Activated T-cell treated with anti-CD3 and anti-CD28 coated beads, Interleukin-2, amount 50 U/mL, for 4 hours (primary cell): Measurements from ENCODE around the gene FAM131C. TPM values are rescaled to one million over a fixed set of nuclear protein-coding genes. Genes with fewer than 3 reads are reported as not detected.

Experiments used
- ATAC-seq, 2 donors: fragments of 200-7000 bp; cut with Tn5 transposase; one replicate each; pipeline ENCODE4 v1.10.0; 2021
- DNase-seq: peaks from one replicate; pipeline ENCODE4 v3.0.0-alpha.2; 2020
- H3K27me3 Mint-ChIP-seq: one replicate; pipeline ENCODE4 v1.8.0; 2021; ENCODE audit warnings: low read depth, mixed read lengths
- H3K36me3 Mint-ChIP-seq: one replicate; pipeline ENCODE4 v1.8.0; 2022; ENCODE audit warnings: mixed read lengths; ENCODE audit not compliant: insufficient read depth
- H3K4me1 Mint-ChIP-seq: one replicate; pipeline ENCODE4 v1.8.0; 2021; ENCODE audit warnings: low read depth, mixed read lengths
- H3K4me3 Mint-ChIP-seq: one replicate; pipeline ENCODE4 v1.8.0; 2021; ENCODE audit warnings: mild to moderate bottlenecking, moderate library complexity, mixed read lengths
- H3K9me3 Mint-ChIP-seq: one replicate; pipeline ENCODE4 v1.8.0; 2021; ENCODE audit warnings: mixed read lengths
- total RNA-seq, 3 donors: library from RNA; stranded (reverse); gene quantifications; one replicate each; pipeline ENCODE4 v1.2.1, GENCODE V29; 2021

FAM131C gene
- total RNA-seq, 3 donors from 2014 or later: 0.20 to 0.24 TPM; not detected in 1

DNA sequence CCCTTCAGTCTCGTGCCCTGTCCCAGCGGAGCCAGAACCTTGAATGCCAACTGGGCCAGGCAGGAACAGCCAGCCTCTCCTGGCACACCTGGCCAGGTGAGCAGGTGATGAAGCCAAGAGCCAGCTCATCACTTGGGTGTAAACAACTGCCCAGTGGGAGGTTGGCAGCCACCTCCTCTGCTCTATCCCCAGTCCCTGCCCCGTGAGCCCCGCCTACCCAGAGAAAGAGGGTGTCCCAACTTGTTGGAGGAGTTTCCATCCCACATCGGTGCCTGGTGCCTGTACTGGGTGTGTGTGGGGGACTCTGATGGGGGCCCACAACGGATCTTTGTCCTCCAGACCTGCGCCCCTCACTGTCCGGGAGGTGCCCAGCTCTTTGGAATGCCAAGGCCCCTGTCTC, 17.8 kb upstream of the FAM131C start:
- Mint-ChIP-seq H3K4me3 (no peak overlapping the region), H3K9me3 (no peaks in the 10 kb centered on the region), H3K4me1 (no peaks in the 10 kb centered on the region), H3K27me3 (peaks cover 11% of the 10 kb centered on the region), H3K36me3 (no peaks in the 10 kb centered on the region)
- no peak for DNase-seq
- ATAC-seq: no peak

- no peak overlapping the region for H3K4me3 Mint-ChIP-seq
- DNase-seq (no peak), ATAC-seq (no peak)
- no peaks in the 10 kb centered on the region for H3K36me3 Mint-ChIP-seq
- peaks cover 6% of the 10 kb centered on the region for H3K27me3 Mint-ChIP-seq
- no peaks in the 10 kb centered on the region for H3K4me1 Mint-ChIP-seq
- H3K9me3 Mint-ChIP-seq: no peaks in the 10 kb centered on the region
These were observed 16.8 kb upstream of the FAM131C start for GRCh38 chr1:16090076-16090826.

DNA sequence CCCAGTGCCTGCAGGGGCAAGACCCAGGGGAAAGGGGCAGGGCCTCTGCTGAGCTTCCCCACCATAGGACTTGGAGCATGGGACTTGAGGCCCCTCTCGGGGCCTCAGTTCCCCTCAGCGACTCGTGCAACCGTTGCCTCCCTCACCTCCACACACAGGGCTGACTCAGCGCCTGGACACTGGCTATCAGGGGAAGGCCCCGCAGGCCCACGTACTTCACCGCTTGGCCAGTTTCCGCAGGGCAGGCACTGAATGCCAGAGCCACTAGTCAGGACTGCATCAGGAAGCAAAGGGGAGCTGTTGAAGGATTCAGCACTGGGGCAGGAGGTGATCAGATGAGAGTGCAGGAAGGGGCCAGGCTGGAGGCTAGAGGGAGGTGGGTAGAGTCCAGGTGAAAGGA, 15.5 kb upstream of the FAM131C start:
- Mint-ChIP-seq H3K27me3 (peaks cover 6% of the 10 kb centered on the region), H3K9me3 (no peaks in the 10 kb centered on the region), H3K4me3 (no peak overlapping the region), H3K36me3 (no peaks in the 10 kb centered on the region), H3K4me1 (no peaks in the 10 kb centered on the region)
- no peak for DNase-seq
- ATAC-seq: no peak

DNA sequence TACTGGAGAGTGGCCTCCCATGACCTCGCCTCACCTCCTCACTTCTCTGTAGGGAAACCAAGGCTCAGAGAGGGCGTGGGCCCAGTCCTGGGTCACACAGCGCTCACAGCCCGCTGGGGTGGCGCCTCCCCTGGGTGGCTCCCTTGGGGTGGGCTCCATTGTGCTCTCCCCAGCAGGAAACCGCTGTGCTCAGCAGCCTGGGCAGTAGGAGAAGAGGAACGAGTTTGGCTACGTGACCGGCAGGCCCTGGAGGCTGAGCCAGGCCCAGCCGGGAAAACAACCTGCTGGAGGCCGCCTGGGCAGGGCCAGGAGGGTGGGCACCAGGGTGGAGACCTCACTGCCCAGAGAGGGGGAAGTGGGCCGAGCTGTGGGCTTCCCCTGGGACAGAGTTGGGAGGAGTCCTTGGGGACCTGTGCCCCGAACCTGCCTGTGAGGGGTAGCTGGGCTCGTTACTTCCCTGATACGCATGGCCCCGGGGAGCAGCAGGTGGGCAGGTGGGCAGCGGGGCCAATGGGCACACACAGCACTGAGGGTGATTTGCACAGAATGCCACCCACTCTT, 15.0 kb upstream of the FAM131C start:
- Mint-ChIP-seq H3K4me3 (no peak overlapping the region), H3K36me3 (no peaks in the 10 kb centered on the region), H3K27me3 (peaks cover 6% of the 10 kb centered on the region), H3K4me1 (no peaks in the 10 kb centered on the region), H3K9me3 (no peaks in the 10 kb centered on the region)
- DNase-seq: no peak
- no peak for ATAC-seq

DNA sequence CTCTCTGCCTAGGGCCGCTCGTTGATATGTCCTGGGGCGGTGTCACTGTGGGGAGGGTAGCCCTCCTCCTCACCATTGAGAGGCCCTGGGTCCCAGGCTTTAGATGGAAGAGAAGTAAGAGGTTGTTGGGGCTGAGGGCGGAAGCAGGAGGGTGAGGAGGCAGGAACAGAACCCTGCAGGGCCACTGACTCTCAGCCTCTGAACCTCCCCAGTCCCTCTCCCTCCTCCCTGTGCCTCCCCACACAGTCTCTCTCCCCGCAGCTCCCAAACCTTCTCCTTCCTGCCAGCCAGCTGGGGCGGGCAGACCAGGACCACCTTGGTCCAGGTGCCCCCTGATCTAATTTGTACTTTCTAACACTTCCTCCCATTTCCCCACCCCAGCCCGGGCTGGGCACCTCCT, 14.3 kb upstream of the FAM131C start:
- Mint-ChIP-seq H3K9me3 (no peaks in the 10 kb centered on the region), H3K4me1 (no peaks in the 10 kb centered on the region), H3K27me3 (peaks cover 6% of the 10 kb centered on the region), H3K36me3 (no peaks in the 10 kb centered on the region), H3K4me3 (no peak overlapping the region)
- DNase-seq (no peak), ATAC-seq (no peak)

DNA sequence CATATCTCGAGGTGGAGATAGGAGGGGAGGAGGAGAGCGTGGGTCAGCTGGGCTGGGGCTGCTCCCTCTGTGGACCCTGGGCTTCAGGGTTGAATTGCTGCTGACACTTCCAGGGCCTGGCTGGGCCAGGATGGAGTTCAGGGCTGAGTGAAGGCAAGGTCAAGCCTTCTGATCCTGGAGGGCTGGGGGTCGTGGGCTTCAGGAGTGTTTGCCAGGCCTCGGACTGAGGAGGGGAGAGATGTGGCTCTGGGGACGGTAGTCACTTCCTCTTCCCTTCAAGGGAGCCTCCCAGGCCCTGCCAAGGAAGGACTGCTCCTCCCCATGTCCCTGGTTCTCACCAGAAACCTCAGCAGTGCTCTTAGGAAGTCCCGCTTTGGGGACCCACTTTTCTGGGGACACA, 12.1 kb upstream of the FAM131C start:
- H3K4me1 Mint-ChIP-seq: no peaks in the 10 kb centered on the region
- peaks cover 2% of the 10 kb centered on the region for H3K27me3 Mint-ChIP-seq
- ATAC-seq (no peak), DNase-seq (no peak)
- H3K36me3 Mint-ChIP-seq: no peaks in the 10 kb centered on the region
- no peak overlapping the region for H3K4me3 Mint-ChIP-seq
- H3K9me3 Mint-ChIP-seq: no peaks in the 10 kb centered on the region

- Mint-ChIP-seq H3K36me3 (no peaks in the 10 kb centered on the region), H3K4me1 (peaks cover 6% of the 10 kb centered on the region), H3K4me3 (no peak overlapping the region), H3K9me3 (no peaks in the 10 kb centered on the region), H3K27me3 (no peaks in the 10 kb centered on the region)
- no peak for ATAC-seq
- no peak for DNase-seq
These were observed 10.0 kb upstream of the FAM131C start for GRCh38 chr1:16083486-16083885.

GRCh38 chr1:16082283-16083038, 9.0 kb upstream of the FAM131C start:
- Mint-ChIP-seq H3K27me3 (no peaks in the 10 kb centered on the region), H3K4me1 (peaks cover 6% of the 10 kb centered on the region)
- peak; percentile 57 for DNase-seq

DNA sequence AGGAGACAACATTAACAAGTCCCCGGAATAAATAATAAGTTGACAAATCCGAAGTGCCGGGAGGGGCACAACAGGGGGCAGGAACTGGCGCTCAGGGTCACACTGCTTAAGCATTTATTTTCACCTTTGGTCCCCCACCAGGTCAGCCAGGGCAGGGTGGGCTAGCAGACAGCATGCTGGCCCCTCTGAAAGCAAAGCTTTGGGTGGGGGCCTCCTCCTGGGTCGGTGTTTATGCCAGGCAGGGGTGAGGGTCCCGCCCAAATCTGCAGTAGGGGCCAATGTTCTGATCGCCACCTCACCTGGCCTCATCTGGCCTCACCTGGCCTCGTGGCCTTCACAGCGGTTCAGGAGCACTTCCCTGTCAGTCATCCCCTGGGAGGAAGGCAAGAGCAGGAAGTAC, 8.2 kb upstream of the FAM131C start:
- Mint-ChIP-seq H3K4me1 (peaks cover 6% of the 10 kb centered on the region), H3K9me3 (no peaks in the 10 kb centered on the region), H3K4me3 (no peak overlapping the region), H3K36me3 (no peaks in the 10 kb centered on the region), H3K27me3 (no peaks in the 10 kb centered on the region)
- ATAC-seq (no peak), DNase-seq (no peak)

More at GRCh38 chr1:16082283-16083038, 9.0 kb upstream of the FAM131C start:
- Mint-ChIP-seq H3K9me3 (no peaks in the 10 kb centered on the region), H3K4me3 (no peak overlapping the region), H3K36me3 (no peaks in the 10 kb centered on the region)
- peak in 1 of 2 donors; percentile 38 for ATAC-seq

DNA sequence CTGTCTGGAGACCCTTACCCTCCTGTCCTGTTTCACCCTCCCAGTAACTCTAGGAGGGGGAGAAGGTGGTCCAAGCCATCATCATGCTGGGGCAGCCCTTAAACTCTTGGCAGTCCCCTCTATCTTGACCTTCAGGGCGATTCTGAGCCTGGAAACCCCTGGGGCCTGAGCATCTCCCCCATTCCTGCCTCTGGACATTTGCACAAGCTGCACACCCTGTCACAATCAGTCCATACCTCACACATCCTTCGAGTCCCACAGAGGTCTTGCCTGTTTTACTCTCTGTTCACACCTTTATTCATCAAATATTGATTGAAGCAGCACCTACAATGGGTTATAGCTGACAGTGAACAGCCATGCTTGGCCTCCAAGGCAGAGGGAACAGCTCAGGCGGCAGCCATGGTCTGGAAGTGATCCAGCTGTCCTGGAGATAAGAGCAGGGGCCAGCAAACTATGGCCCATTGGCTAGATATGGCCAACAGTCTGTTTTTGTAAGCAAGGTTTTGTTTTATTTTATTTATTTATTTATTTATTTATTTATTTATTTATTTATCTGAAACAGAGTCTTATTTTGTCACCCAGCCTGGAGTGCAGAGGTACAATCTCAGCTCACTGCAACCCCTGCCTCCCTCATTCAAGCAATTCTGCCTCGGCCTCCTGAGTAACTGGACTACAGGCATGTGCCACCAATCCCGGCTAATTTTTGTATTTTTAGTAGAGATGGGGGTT, 7.1 kb upstream of the FAM131C start:
- H3K4me3 Mint-ChIP-seq: no peak overlapping the region
- no peaks in the 10 kb centered on the region for H3K9me3 Mint-ChIP-seq
- H3K36me3 Mint-ChIP-seq: no peaks in the 10 kb centered on the region
- H3K4me1 Mint-ChIP-seq: peaks cover 6% of the 10 kb centered on the region
- no peak for ATAC-seq
- H3K27me3 Mint-ChIP-seq: no peaks in the 10 kb centered on the region
- DNase-seq: no peak

- DNase-seq: peak; percentile 69
- Mint-ChIP-seq H3K27me3 (peaks cover 5% of the 10 kb centered on the region), H3K36me3 (no peaks in the 10 kb centered on the region), H3K4me3 (peak overlapping the region; percentile 62), H3K9me3 (no peaks in the 10 kb centered on the region), H3K4me1 (peaks cover 11% of the 10 kb centered on the region)
- ATAC-seq: peak; percentile 82 to 85
These were observed 5.6 kb upstream of the FAM131C start for GRCh38 chr1:16078925-16079656.

- DNase-seq: no peak
- Mint-ChIP-seq H3K4me3 (no peak overlapping the region), H3K4me1 (peaks cover 16% of the 10 kb centered on the region), H3K27me3 (peaks cover 10% of the 10 kb centered on the region), H3K36me3 (no peaks in the 10 kb centered on the region), H3K9me3 (no peaks in the 10 kb centered on the region)
- no peak for ATAC-seq
These were observed 4.2 kb upstream of the FAM131C start for GRCh38 chr1:16077406-16078245.

- peaks cover 16% of the 10 kb centered on the region for H3K4me1 Mint-ChIP-seq
- ATAC-seq (no peak), DNase-seq (no peak)
- no peaks in the 10 kb centered on the region for H3K9me3 Mint-ChIP-seq
- peaks cover 12% of the 10 kb centered on the region for H3K27me3 Mint-ChIP-seq
- H3K36me3 Mint-ChIP-seq: no peaks in the 10 kb centered on the region
- no peak overlapping the region for H3K4me3 Mint-ChIP-seq
These were observed 3.4 kb upstream of the FAM131C start for GRCh38 chr1:16076865-16077238.
